Spleen (tissue), 7 donors: ENCODE data around the gene ASB3.

ENCODE experiments used
- CTCF ChIP-seq, 11 experiments: fragments of 200-600 bp in 7 of 11; fragments of 450-650 bp in 4 of 11; sonication (generic) in 4 of 11; IDR thresholded peaks in 8 of 11; conservative IDR thresholded peaks in 3 of 11; 1 replicate in 7 of 11; 2 replicates in 4 of 11; pipeline versions ENCODE4 v1.4.0 to v1.8.0; 2016 to 2021; ENCODE audit warnings: antibody characterized with exemption in 11 of 11, inconsistent platforms in 4 of 11, mild to moderate bottlenecking in 1 of 11
- POLR2A ChIP-seq, 3 donors: fragments of 450-650 bp; IDR thresholded peaks; one replicate each; pipeline ENCODE4 v1.5.1; 2017; ENCODE audit warnings: antibody characterized with exemption in 3 of 3, mild to moderate bottlenecking in 1 of 3
- POLR2AphosphoS5 ChIP-seq, 3 donors: sonication (generic); formaldehyde crosslinking; IDR thresholded peaks; one replicate each; pipeline ENCODE4 v1.5.1; 2017; ENCODE audit warnings: antibody characterized with exemption in 3 of 3
- donor health status: DM: no; HTN: no; CAD: no; lungs with moderate emphysema.
- donor health status: DM: no; HTN: no; CAD: no.
- donor health status: DM: no; HTN: no; CAD: no.

DNA sequence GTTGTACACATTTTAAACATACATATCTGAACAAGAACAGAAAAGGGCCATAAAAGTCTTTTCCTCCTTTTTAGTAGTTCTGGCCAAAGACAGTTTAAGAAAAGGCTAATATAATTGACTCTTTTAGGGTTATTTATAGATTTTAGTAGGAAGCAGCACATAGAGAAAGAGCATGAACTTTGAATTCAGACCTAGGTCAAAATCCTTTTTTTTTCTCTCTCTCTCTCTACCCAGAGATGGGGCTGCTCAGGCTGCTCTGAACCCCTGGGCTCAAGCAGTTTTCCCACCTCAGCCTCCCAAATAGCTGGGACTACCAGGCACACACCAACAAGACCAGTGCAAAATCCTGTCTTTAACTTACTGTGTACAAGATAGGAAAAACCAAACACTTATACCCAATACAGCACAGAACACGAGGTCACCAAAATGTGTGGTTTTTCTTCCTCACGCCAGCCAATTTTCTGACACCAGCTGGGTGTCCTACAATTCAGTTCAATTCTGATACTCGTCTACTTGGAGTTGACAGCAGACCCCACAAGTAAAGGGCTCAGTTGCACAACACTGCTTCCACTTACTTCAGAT lies 32.2 kb upstream of the ASB3 start:
- TF ChIP-seq CTCF (IDR thresholded peaks at IDR 0.05 in 8 of 11, conservative IDR thresholded peaks at IDR 0.05 in 3 of 11) (no peak), POLR2A (IDR thresholded peaks at IDR 0.05) (no peak), POLR2AphosphoS5 (IDR thresholded peaks at IDR 0.05) (no peak)
